Endothelial cell of umbilical vein (primary cell): ENCODE measurements around the gene CBY2. TPM values are rescaled to one million over a fixed set of nuclear protein-coding genes. Genes with fewer than 3 reads are reported as not detected.

ENCODE experiments used
- BruUV-seq: library from RNA; stranded (reverse); fragments of 400-500 nt; replicated peaks from 2 replicates; lab custom pipeline; 2021; lab: Mats Ljungman, UMichigan
- CTCF ChIA-PET: fragments of 300-600, 350-600 bp; sonication (Branson Sonifier 250); formaldehyde crosslinking; loops from one replicate; lab custom pipeline; 2021; ENCODE audit warnings: antibody characterized with exemption, inconsistent platforms; lab: Charles Lee
- POLR2A ChIA-PET: fragments of 300-600, 350-600 bp; sonication (Branson Sonifier 250); formaldehyde crosslinking; loops from one replicate; lab custom pipeline; 2021; ENCODE audit warnings: antibody characterized with exemption, inconsistent platforms; lab: Charles Lee
- DNase-seq: peaks from one replicate; pipeline ENCODE4 v3.0.0-alpha.2; 2011; ENCODE audit warnings: low read depth, low spot score
- FAIRE-seq: peaks from 2 replicates; lab custom pipeline; 2011; peaks lifted over from hg19 to GRCh38; lab: Jason Lieb, UNC
- H2AFZ ChIP-seq: 2 replicates; pipeline ENCODE4 v1.6.0; 2012; ENCODE audit warnings: low read depth, low read length, control low read depth, inconsistent platforms
- H3K27ac ChIP-seq: 2 replicates; pipeline ENCODE4 v1.5.1; 2011; ENCODE audit warnings: low read depth, mild to moderate bottlenecking, control low read depth, low read length, moderate library complexity; ENCODE audit not compliant: insufficient read depth
- H3K27me3 ChIP-seq, 2 experiments: 2 replicates each; pipeline versions ENCODE4 v1.6.0 to v1.6.1; 2011; ENCODE audit warnings: low read length in 2 of 2, mixed read lengths in 1 of 2; ENCODE audit not compliant: control insufficient read depth in 2 of 2, insufficient read depth in 2 of 2
- H3K36me3 ChIP-seq, 2 experiments: 2 replicates in 1 of 2; 3 replicates in 1 of 2; pipeline ENCODE4 v1.5.1; 2011; ENCODE audit warnings: low read length in 2 of 2, mild to moderate bottlenecking in 1 of 2, moderate library complexity in 1 of 2; ENCODE audit not compliant: control insufficient read depth in 2 of 2, insufficient read depth in 2 of 2; ENCODE audit errors: extremely low read depth in 1 of 2
- H3K4me1 ChIP-seq: 3 replicates; pipeline ENCODE4 v1.5.1; 2011; ENCODE audit warnings: mild to moderate bottlenecking, low read length; ENCODE audit not compliant: control insufficient read depth, insufficient read depth; ENCODE audit errors: extremely low read depth
- H3K4me2 ChIP-seq: 2 replicates; pipeline ENCODE4 v1.6.1; 2011; ENCODE audit warnings: low read length, control low read depth, mixed read lengths; ENCODE audit not compliant: insufficient read depth
- H3K4me3 ChIP-seq, 3 experiments: fragments of 200-600 bp in 1 of 3; sonication (generic), shearing (Covaris generic) in 1 of 3; replicated peaks in 1 of 3; 2 replicates each; pipeline ENCODE4 v1.5.1; 2011 to 2016; ENCODE audit warnings: control low read depth in 3 of 3, low read length in 3 of 3, mild to moderate bottlenecking in 2 of 3, inconsistent platforms in 1 of 3, low read depth in 1 of 3, moderate library complexity in 1 of 3; ENCODE audit not compliant: insufficient read depth in 1 of 3
- H3K79me2 ChIP-seq: 2 replicates; pipeline ENCODE4 v1.6.0; 2012; ENCODE audit warnings: low read length, inconsistent platforms; ENCODE audit not compliant: control insufficient read depth, insufficient read depth
- H3K9ac ChIP-seq: replicated peaks from 2 replicates; pipeline ENCODE3; 2011; ENCODE audit warnings: low read length, control low read depth; ENCODE audit not compliant: insufficient read depth; ENCODE audit errors: extremely low read depth
- H3K9me1 ChIP-seq: replicated peaks from 3 replicates; pipeline ENCODE4 v1.6.0; 2011; ENCODE audit warnings: mild to moderate bottlenecking, low read length; ENCODE audit not compliant: control insufficient read depth, insufficient read depth; ENCODE audit errors: extremely low read depth
- H3K9me3 ChIP-seq: replicated peaks from 2 replicates; pipeline ENCODE4 v1.5.1; 2012; ENCODE audit warnings: low read length, inconsistent platforms; ENCODE audit not compliant: control insufficient read depth, insufficient read depth
- H4K20me1 ChIP-seq: replicated peaks from 2 replicates; pipeline ENCODE3; 2011; ENCODE audit warnings: mild to moderate bottlenecking, low read length; ENCODE audit not compliant: control insufficient read depth, insufficient read depth; ENCODE audit errors: extremely low read depth
- EZH2 ChIP-seq: IDR thresholded peaks from 2 replicates; pipeline ENCODE4 v1.6.1; 2012; ENCODE audit warnings: borderline replicate concordance, low read depth, mild to moderate bottlenecking, moderate library complexity, low read length, inconsistent platforms; ENCODE audit not compliant: severe bottlenecking
- FOS ChIP-seq: IDR thresholded peaks from 2 replicates; pipeline ENCODE4 v1.6.1; 2011; ENCODE audit warnings: mild to moderate bottlenecking, low read length, moderate library complexity, borderline replicate concordance; ENCODE audit not compliant: insufficient read depth
- GATA2 ChIP-seq: IDR thresholded peaks from 2 replicates; pipeline ENCODE4 v1.7.0; 2011; ENCODE audit warnings: low read depth, mild to moderate bottlenecking, moderate library complexity, mixed read lengths, low read length; ENCODE audit not compliant: insufficient read length, insufficient read depth
- JUN ChIP-seq: IDR thresholded peaks from 2 replicates; pipeline ENCODE4 v1.6.1; 2011; ENCODE audit warnings: borderline replicate concordance, low read depth; ENCODE audit not compliant: insufficient read length, insufficient read depth
- MYC ChIP-seq: IDR thresholded peaks from one replicate; pipeline ENCODE4 v1.6.1; 2011; ENCODE audit warnings: mild to moderate bottlenecking, low read depth, low read length
- POLR2A ChIP-seq: IDR thresholded peaks from 2 replicates; pipeline ENCODE4 v1.6.1; 2012; ENCODE audit warnings: low read depth, mild to moderate bottlenecking, control low read depth, low read length
- POLR2AphosphoS5 ChIP-seq: IDR thresholded peaks from 2 replicates; pipeline ENCODE4 v1.6.1; 2012; ENCODE audit warnings: low read depth, mild to moderate bottlenecking, control low read depth, low read length, moderate library complexity; ENCODE audit not compliant: insufficient read depth
- dilution Hi-C: fragments of 300-500 bp; cut with MboI; formaldehyde crosslinking; loops from one replicate; pipeline ENCODE4 v1.15.0; 2019; ENCODE audit warnings: low sequenced_read_pairs; ENCODE audit not compliant: extremely low pct_ligation_motif_present
- intact Hi-C: fragments of 100-400 bp; cut with micrococcal nuclease; formaldehyde crosslinking; loops from one replicate; pipeline ENCODE4 v1.10.0; 2022
- polyA plus RNA-seq, 4 experiments: library from polyadenylated mRNA; depleted of rRNA in 3 of 4; stranded (reverse) in 3 of 4; unstranded in 1 of 4; fragments of >200 nt; gene quantifications; 2 replicates each; pipeline versions ENCODE4 v1.2.1 to v1.2.3, GENCODE V29; 2011 to 2012; ENCODE audit warnings: missing spikeins in 1 of 4
- total RNA-seq: library from RNA; stranded (reverse); gene quantifications from 2 replicates; pipeline ENCODE4 v1.2.3, GENCODE V29; 2021
- TF ChIP-seq, protein P1 (sequence below): IDR thresholded peaks from 2 replicates; pipeline ENCODE4 v1.6.1; 2011; ENCODE audit not compliant: insufficient read depth, insufficient read length
- TF ChIP-seq, protein P2 (sequence below), 2 donors: IDR thresholded peaks; 1 replicate in 1 of 2; 2 replicates in 1 of 2; pipeline ENCODE4 v1.5.1; 2011; ENCODE audit warnings: low read length in 2 of 2, mild to moderate bottlenecking in 2 of 2, moderate library complexity in 2 of 2, control low read depth in 1 of 2, inconsistent platforms in 1 of 2, low read depth in 1 of 2; ENCODE audit not compliant: insufficient read depth in 1 of 2; ENCODE audit errors: extremely low read depth in 1 of 2

Gene CBY2
- total and polyA plus RNA-seq, 2 donors (not counting 3 experiments of a cell fraction or from before 2014, with no cell fraction given), result not detected

- H3K4me1 ChIP-seq, result no peaks in the 10 kb centered on the region
- H3K9me1 ChIP-seq, result no peaks in the 10 kb centered on the region
- H3K27ac ChIP-seq, result no peak overlapping the region
- peaks cover 0 to 2% of the 10 kb centered on the region in 2 experiments for H3K27me3 ChIP-seq
- no peak for DNase-seq
- no peak overlapping the region for H3K4me3 ChIP-seq
- intact Hi-C loops, result no loop called here
- ChIA-PET CTCF (no interaction called here), POLR2A (no interaction called here)
- H3K79me2 ChIP-seq, result no peaks in the 10 kb centered on the region
- no peaks in the 10 kb centered on the region for H3K9me3 ChIP-seq
- dilution Hi-C loops, result no loop called here
- H2AFZ ChIP-seq, result no peak overlapping the region
- no TSS peak for BruUV-seq
- H3K4me2 ChIP-seq, result no peak overlapping the region
- TF ChIP-seq POLR2A, result no peak
- no peak for TF ChIP-seq MYC
- no peak for TF ChIP-seq JUN
- no peak for TF ChIP-seq EZH2
- TF ChIP-seq GATA2, result no peak
- no peak for TF ChIP-seq FOS
- TF ChIP-seq, protein P1, sequence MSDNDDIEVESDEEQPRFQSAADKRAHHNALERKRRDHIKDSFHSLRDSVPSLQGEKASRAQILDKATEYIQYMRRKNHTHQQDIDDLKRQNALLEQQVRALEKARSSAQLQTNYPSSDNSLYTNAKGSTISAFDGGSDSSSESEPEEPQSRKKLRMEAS, result no peak
- TF ChIP-seq POLR2AphosphoS5, result no peak
- TF ChIP-seq, protein P2, sequence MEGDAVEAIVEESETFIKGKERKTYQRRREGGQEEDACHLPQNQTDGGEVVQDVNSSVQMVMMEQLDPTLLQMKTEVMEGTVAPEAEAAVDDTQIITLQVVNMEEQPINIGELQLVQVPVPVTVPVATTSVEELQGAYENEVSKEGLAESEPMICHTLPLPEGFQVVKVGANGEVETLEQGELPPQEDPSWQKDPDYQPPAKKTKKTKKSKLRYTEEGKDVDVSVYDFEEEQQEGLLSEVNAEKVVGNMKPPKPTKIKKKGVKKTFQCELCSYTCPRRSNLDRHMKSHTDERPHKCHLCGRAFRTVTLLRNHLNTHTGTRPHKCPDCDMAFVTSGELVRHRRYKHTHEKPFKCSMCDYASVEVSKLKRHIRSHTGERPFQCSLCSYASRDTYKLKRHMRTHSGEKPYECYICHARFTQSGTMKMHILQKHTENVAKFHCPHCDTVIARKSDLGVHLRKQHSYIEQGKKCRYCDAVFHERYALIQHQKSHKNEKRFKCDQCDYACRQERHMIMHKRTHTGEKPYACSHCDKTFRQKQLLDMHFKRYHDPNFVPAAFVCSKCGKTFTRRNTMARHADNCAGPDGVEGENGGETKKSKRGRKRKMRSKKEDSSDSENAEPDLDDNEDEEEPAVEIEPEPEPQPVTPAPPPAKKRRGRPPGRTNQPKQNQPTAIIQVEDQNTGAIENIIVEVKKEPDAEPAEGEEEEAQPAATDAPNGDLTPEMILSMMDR (IDR thresholded peaks at IDR 0.05; ENCODE audit: extremely low read depth in 1 of 2, insufficient read depth in 1 of 2, low read depth in 1 of 2, low read length in 2 of 2), result no peak
- no peak for FAIRE-seq
- no peaks in the 10 kb centered on the region for H4K20me1 ChIP-seq
- H3K36me3 ChIP-seq, result no peaks in the 10 kb centered on the region
- no peak overlapping the region for H3K9ac ChIP-seq
Measured at GRCh38 chr13:45750566-45750965, 48.4 kb downstream of the CBY2 start.
